ENCODE results near the gene GPR152. TPM values are rescaled to one million over a fixed set of nuclear protein-coding genes. Genes with fewer than 3 reads are reported as not detected.

The GPR152 gene
- total RNA-seq, 1 experiment from 2014 or later, result not detected

GRCh38 chr11:67500484-67500821, 47.9 kb upstream of the GPR152 start:
- Mint-ChIP-seq H3K4me1 (peaks cover under 1 to 10% of the 10 kb centered on the region in 2 experiments), H3K27ac (no peak overlapping the region), H3K9me3 (no peaks in the 10 kb centered on the region), H3K27me3 (ENCODE audit: low read depth) (peaks cover 10% of the 10 kb centered on the region), H3K36me3 (ENCODE audit: insufficient read depth in 1 of 3, low read depth in 3 of 3) (peaks cover 5 to 23% (median 10%) of the 10 kb centered on the region in 3 experiments), H3K4me3 (no peak overlapping the region)
- Histone ChIP-seq H2AK5ac (ENCODE audit: insufficient read length, low read length) (no peak overlapping the region), H3K23me2 (ENCODE audit: insufficient read length, low read depth, low read length, poor library complexity, severe bottlenecking) (peaks cover 12% of the 10 kb centered on the region), H3K23ac (ENCODE audit: insufficient read length, low read depth, low read length) (no peak overlapping the region), H3K27ac (ENCODE audit: insufficient read length, low read depth, low read length) (no peak overlapping the region), H3K4me2 (ENCODE audit: insufficient read depth, insufficient read length, low read length) (no peak overlapping the region), H2BK20ac (ENCODE audit: low read depth, low read length, poor library complexity, severe bottlenecking) (no peak overlapping the region), H3K79me1 (ENCODE audit: insufficient read depth, low read depth, low read length, poor library complexity, severe bottlenecking) (no peaks in the 10 kb centered on the region), H3K79me2 (ENCODE audit: insufficient read depth, low read length) (no peaks in the 10 kb centered on the region), H3T11ph (ENCODE audit: low read length) (no peak overlapping the region), H3K27me3 (ENCODE audit: insufficient read depth, low read length) (no peaks in the 10 kb centered on the region), H2AFZ (ENCODE audit: low read length) (no peak overlapping the region), H4K8ac (replicated peaks; ENCODE audit: insufficient read length, low read depth, low read length) (no peak overlapping the region), H2BK120ac (ENCODE audit: low read depth, low read length, poor library complexity, severe bottlenecking) (no peak overlapping the region), H3K56ac (ENCODE audit: insufficient read length, low read depth, low read length) (no peak overlapping the region), H3K9me3 (ENCODE audit: control insufficient read depth, low read depth, low read length) (no peaks in the 10 kb centered on the region), H2BK12ac (ENCODE audit: insufficient read length, low read depth, low read length) (no peak overlapping the region), H3K4ac (ENCODE audit: low read depth, low read length) (no peak overlapping the region), H2BK15ac (ENCODE audit: low read depth, low read length) (no peak overlapping the region), H3K4me1 (ENCODE audit: insufficient read depth, low read length) (no peaks in the 10 kb centered on the region), H3K18ac (ENCODE audit: insufficient read length, low read depth, low read length) (no peak overlapping the region), H4K20me1 (ENCODE audit: control insufficient read depth, insufficient read depth, insufficient read length) (no peaks in the 10 kb centered on the region), H2BK5ac (ENCODE audit: insufficient read length, low read length) (no peak overlapping the region), H4K5ac (ENCODE audit: insufficient read length, low read depth, low read length) (no peak overlapping the region), H3K9ac (ENCODE audit: extremely low read depth, insufficient read length, low read length) (no peak overlapping the region), H3K14ac (ENCODE audit: insufficient read depth, low read length) (no peak overlapping the region), H4K91ac (ENCODE audit: insufficient read length, low read depth, low read length) (no peak overlapping the region)
- no CpG with 5 or more reads among the region's 1 CpG for WGBS (ENCODE audit: extremely low coverage, insufficient read length, low lambda C conversion rate)
- no peak for DNase-seq
- TF ChIP-seq CTCF (conservative IDR thresholded peaks at IDR 0.05), result no peak
